Heart left ventricle (tissue), 16 donors: ENCODE data around the gene HEPACAM. TPM values are rescaled to one million over a fixed set of nuclear protein-coding genes. Genes with fewer than 3 reads are reported as not detected.

Experiments
- ATAC-seq, 4 donors: fragments of 200-7000 bp; cut with Tn5 transposase; one replicate each; pipeline ENCODE4 v1.9.1; 2020 to 2022; ENCODE audit warnings: moderate library complexity in 4 of 4, mild to moderate bottlenecking in 3 of 4, moderate number of reproducible peaks in 1 of 4
- DNase-seq, 5 donors: peaks; one replicate each; pipeline ENCODE4 v3.0.0-alpha.2; 2020
- H3K27ac ChIP-seq, 12 donors: fragments of 200-600 bp; sonication (generic) in 4 of 12; one replicate each; pipeline versions ENCODE4 v1.5.0 to v1.8.0; 2016 to 2022; ENCODE audit warnings: mild to moderate bottlenecking in 2 of 12
- H3K27me3 ChIP-seq, 9 donors: fragments of 200-600 bp; sonication (generic) in 2 of 9; one replicate each; pipeline versions ENCODE4 v1.5.1 to v1.8.0; 2016 to 2022; ENCODE audit warnings: mild to moderate bottlenecking in 3 of 9
- H3K36me3 ChIP-seq, 9 donors: fragments of 200-600 bp; sonication (generic) in 2 of 9; one replicate each; pipeline versions ENCODE4 v1.5.0 to v1.8.0; 2018 to 2022; ENCODE audit warnings: mild to moderate bottlenecking in 2 of 9
- H3K4me1 ChIP-seq, 12 donors: fragments of 200-600 bp; sonication (generic) in 4 of 12; one replicate each; pipeline versions ENCODE4 v1.5.0 to v1.8.0; 2016 to 2022; ENCODE audit warnings: mild to moderate bottlenecking in 3 of 12
- H3K4me3 ChIP-seq, 12 donors: fragments of 200-600 bp; sonication (generic) in 4 of 12; one replicate each; pipeline versions ENCODE4 v1.5.0 to v1.8.0; 2017 to 2022; ENCODE audit warnings: mild to moderate bottlenecking in 9 of 12, moderate library complexity in 4 of 12
- H3K9me3 ChIP-seq, 12 donors: fragments of 200-600 bp; sonication (generic) in 4 of 12; one replicate each; pipeline versions ENCODE4 v1.5.0 to v1.8.0; 2016 to 2022; ENCODE audit warnings: mild to moderate bottlenecking in 1 of 12
- POLR2A ChIP-seq, 2 donors: fragments of 450-650 bp; IDR thresholded peaks; one replicate each; pipeline ENCODE4 v1.6.1; 2017; ENCODE audit warnings: antibody characterized with exemption in 2 of 2, mild to moderate bottlenecking in 2 of 2, moderate library complexity in 2 of 2
- WGBS, 4 donors: extraction: QIAGEN DNeasy Blood & Tissue Kit in 2 of 4; methylation state at CpG; one replicate each; pipeline versions ENCODE4 v1.1.5 to v1.1.7; 2013 to 2018; 5-methylcytosine and 5-hydroxymethylcytosine counted together
- intact Hi-C, 10 donors: fragments of 100-400 bp; cut with DNase I; formaldehyde crosslinking; loops; one replicate each; pipeline versions ENCODE4 v1.11.1 to v1.14.2; 2022
- polyA plus RNA-seq, 2 donors: library from polyadenylated mRNA; stranded (reverse); fragments of 200-250 nt; gene quantifications; one replicate each; pipeline ENCODE4 v1.2.3, GENCODE V29; 2013
- total RNA-seq, 9 donors: library from RNA; depleted of rRNA in 2 of 9; stranded (reverse); fragments of >200 nt in 2 of 9; fragmentation: NEBNext Ultra II Directional in 3 of 9; extraction: Animal tissue kit (Norgen Biotek cat#: 25700) in 3 of 9; gene quantifications; one replicate each; pipeline versions ENCODE4 v1.1.0 to v1.2.4, GENCODE V29; 2016 to 2023
- TF ChIP-seq, protein P1 (sequence below), 12 donors: fragments of 200-600 bp; sonication (generic) in 4 of 12; IDR thresholded peaks; one replicate each; pipeline versions ENCODE4 v1.5.0 to v1.8.0; 2018 to 2022; ENCODE audit warnings: antibody characterized with exemption in 12 of 12, mild to moderate bottlenecking in 5 of 12
- donor health status: ischemic (EF 13 %, LVEDD 7.1; RV severe dilation, severe dysfunction).
- donor health status: healthy with polysubstance abuse.
- donor health status: DM: no; HTN: yes; CAD: no.
- donor health status: DM: no; HTN: no; CAD: no.
- donor health status: ischemic (EF 25% LVEDD 6.9; RV normal size, moderate dysfunction).
- donor health status: ischemic (EF 25% LVEDD 5.7; RV mildly dilated, moderate dysfunction).
- donor health status: healthy.
- donor health status: DM: yes; HTN: yes; CAD: no.
- donor health status: ischemic (EF 35%, LVEDD 5.7; RV mildly dilated, moderate dysfunction).
- donor health status: nonischemic (EF 11% LVEDD 7.7; RV severe dilation, severe dysfunction).
- donor health status: DM: yes; HTN: yes; CAD: no.
- donor health status: PGD.
- donor health status: ischemic (EF 29% LVEDD 5.4; RV normal size, mild dysfunction).
- donor health status: nonischemic (EF 23%, LVEDD 6.1; RV moderate dilation, normal function).

HEPACAM gene
- total and polyA plus RNA-seq, 11 donors: 0.07 to 2.6 (median 0.38) TPM; not detected in 4

DNA sequence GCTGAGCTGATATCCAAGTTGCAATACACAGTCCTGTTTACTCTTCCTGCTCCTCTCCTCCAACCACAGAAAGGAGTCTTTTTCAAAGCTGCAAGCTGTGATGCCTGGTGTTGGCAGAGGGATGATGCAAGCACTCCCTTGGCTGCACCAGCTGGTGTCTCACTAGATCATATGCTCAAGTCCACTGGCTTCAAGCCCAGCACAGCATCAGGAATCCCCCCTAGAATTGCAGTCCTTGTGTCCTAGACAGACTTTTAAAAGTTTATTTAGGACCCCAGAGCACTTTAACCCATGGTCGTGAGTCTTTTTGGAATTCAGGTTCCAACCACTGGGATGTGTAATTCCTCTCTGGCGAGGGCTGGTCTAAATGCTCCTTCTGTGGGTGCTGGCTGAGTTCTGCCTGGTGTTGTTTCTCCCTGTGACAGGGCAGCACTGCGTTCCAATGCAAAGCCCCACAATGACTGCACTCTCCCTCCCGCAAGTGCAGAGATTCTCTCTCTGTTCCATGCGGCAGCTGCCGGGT is 18.7 kb downstream of the HEPACAM start:
- no peaks in the 10 kb centered on the region for H3K36me3 ChIP-seq
- DNase-seq: no peak
- peaks cover 0 to 17% (median 4%) of the 10 kb centered on the region in 12 donors for H3K4me1 ChIP-seq
- ATAC-seq: no peak
- no peak overlapping the region for H3K27ac ChIP-seq
- peaks cover 0 to 2% (median 0%) of the 10 kb centered on the region in 12 donors for H3K9me3 ChIP-seq
- 67 to 86% (median 73%) methylated on average over 6 of the region's 6 CpGs for WGBS, 4 donors
- H3K4me3 ChIP-seq: no peak overlapping the region
- TF ChIP-seq, protein P1, sequence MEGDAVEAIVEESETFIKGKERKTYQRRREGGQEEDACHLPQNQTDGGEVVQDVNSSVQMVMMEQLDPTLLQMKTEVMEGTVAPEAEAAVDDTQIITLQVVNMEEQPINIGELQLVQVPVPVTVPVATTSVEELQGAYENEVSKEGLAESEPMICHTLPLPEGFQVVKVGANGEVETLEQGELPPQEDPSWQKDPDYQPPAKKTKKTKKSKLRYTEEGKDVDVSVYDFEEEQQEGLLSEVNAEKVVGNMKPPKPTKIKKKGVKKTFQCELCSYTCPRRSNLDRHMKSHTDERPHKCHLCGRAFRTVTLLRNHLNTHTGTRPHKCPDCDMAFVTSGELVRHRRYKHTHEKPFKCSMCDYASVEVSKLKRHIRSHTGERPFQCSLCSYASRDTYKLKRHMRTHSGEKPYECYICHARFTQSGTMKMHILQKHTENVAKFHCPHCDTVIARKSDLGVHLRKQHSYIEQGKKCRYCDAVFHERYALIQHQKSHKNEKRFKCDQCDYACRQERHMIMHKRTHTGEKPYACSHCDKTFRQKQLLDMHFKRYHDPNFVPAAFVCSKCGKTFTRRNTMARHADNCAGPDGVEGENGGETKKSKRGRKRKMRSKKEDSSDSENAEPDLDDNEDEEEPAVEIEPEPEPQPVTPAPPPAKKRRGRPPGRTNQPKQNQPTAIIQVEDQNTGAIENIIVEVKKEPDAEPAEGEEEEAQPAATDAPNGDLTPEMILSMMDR (IDR thresholded peaks at IDR 0.05): no peak
- TF ChIP-seq POLR2A (IDR thresholded peaks at IDR 0.05): no peak
- peaks cover 0 to 10% (median 3%) of the 10 kb centered on the region in 9 donors for H3K27me3 ChIP-seq
- intact Hi-C loops: loop anchor here in 1 of 10 donors (5.0 kb wide), 1 partner anchor 510 kb away; no protein-coding TSS in a partner anchor

DNA sequence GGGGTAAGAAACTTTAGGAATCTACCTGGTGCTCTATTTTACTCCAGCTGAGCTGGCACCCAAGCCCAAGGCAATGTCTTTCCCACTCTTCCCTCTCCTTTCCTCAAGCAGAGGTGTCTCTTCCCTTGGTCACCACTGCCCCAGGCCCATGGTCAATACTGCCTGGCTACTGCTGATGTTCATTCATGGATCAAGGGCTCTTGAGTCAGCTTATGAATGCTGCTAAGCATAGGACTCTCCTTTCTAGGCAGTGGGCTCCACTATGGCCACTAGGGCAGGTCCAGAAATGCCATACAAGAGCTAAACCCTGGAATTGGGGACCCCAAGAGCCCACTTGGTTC is 19.5 kb downstream of the HEPACAM start:
- no peak for TF ChIP-seq POLR2A (IDR thresholded peaks at IDR 0.05)
- TF ChIP-seq, protein P1 (IDR thresholded peaks at IDR 0.05): no peak
- no peak for DNase-seq
- Histone ChIP-seq H3K36me3 (no peaks in the 10 kb centered on the region), H3K27me3 (peaks cover 0 to 6% (median 0%) of the 10 kb centered on the region in 9 donors), H3K27ac (no peak overlapping the region), H3K9me3 (peaks cover 0 to 2% (median 0%) of the 10 kb centered on the region in 12 donors), H3K4me1 (peaks cover 0 to 12% (median 2%) of the 10 kb centered on the region in 12 donors), H3K4me3 (no peak overlapping the region)
- intact Hi-C loops: loop anchor here in 1 of 10 donors (5.0 kb wide), 1 partner anchor 509 kb away; no protein-coding TSS in a partner anchor
- no peak for ATAC-seq

DNA sequence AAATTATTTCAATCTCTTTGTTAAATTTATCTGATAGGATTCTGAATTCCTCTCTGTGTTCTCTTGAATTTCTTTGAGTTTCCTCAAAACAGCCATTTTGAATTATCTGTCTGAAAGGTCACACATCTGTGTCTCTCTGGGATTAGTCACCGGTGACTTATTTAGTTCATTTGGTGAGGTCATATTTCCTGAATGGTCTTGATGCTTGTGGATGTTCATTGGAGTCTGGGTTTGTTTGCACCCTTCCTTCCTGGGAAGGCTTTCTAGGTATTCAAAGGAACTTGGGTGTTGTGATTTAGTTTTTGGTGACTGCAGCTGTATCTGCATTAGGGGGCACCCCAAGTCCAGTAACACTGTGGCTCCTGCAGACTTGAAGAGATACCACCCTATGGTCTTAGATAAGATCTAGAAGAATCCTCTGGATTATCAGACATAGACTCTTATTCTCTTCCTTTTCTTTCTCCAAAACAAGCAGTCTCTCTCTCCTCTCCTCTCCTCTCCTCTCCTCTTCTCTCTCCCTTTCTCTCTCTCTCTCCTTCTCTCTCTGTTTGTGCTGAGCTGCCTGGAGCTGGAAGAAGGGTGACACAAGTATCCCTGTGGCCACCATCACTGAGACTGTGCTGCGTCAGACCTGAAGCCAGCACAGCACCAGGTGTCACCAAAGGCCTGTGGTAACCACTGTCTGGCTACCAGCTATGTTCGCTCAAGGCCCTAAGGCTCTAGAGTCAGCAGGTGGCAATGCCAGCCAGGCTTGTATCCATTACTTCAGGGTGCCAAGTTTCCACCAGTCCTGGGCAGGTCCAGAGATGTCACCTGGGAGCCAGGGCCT is 20.1 kb downstream of the HEPACAM start:
- Histone ChIP-seq H3K27me3 (no peaks in the 10 kb centered on the region), H3K4me1 (peaks cover 0 to 7% (median under 1%) of the 10 kb centered on the region in 12 donors), H3K36me3 (no peaks in the 10 kb centered on the region), H3K27ac (no peak overlapping the region), H3K9me3 (peaks cover 0 to 3% (median 0%) of the 10 kb centered on the region in 12 donors), H3K4me3 (no peak overlapping the region)
- intact Hi-C loops: loop anchor here in 1 of 10 donors (5.0 kb wide), 1 partner anchor 508 kb away; no protein-coding TSS in a partner anchor
- no peak for DNase-seq
- TF ChIP-seq, protein P1 (IDR thresholded peaks at IDR 0.05): no peak
- no peak for TF ChIP-seq POLR2A (IDR thresholded peaks at IDR 0.05)
- WGBS, 4 donors: 73 to 78% (median 77%) methylated on average over 3 of the region's 3 CpGs
- peak in 1 of 4 donors; percentile 50 for ATAC-seq

DNA sequence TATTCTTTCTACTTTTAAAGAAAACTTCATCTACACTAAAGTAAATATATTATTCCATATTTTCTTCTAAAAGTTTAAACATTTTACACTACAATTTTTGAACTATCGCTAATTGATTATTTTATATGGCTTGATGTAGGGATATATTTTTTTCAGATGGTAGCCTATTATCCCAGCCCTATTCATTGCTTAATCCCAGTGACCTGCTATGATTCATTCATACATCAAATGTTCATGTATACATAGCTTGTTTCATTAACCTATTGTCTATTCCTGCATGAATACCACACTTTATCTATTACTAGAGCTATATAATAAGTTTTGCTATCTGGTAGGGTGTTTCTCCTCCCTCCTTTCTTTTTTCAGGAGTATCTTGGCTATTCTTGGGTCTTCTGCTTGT is 33.2 kb downstream of the HEPACAM start:
- WGBS, 4 donors: 95 to 100% (median 99%) methylated on average over 1 of the region's 1 CpG
- intact Hi-C loops: no loop called here
- no peak for TF ChIP-seq POLR2A (IDR thresholded peaks at IDR 0.05)
- TF ChIP-seq, protein P1 (IDR thresholded peaks at IDR 0.05): no peak
- H3K4me3 ChIP-seq: no peak overlapping the region
- H3K27me3 ChIP-seq: no peaks in the 10 kb centered on the region
- no peak for ATAC-seq
- H3K36me3 ChIP-seq: no peaks in the 10 kb centered on the region
- DNase-seq: no peak
- H3K27ac ChIP-seq: peak overlapping the region in 2 of 12 donors; percentile 37 to 81
- H3K4me1 ChIP-seq: peaks cover 0 to 47% (median 28%) of the 10 kb centered on the region in 12 donors
- H3K9me3 ChIP-seq: peaks cover 0 to 4% (median 0%) of the 10 kb centered on the region in 12 donors
